ENCODE data around the gene MICAL3.

The MICAL3 gene

GRCh38 chr22:17824457-17824856 is 199.9 kb downstream of the MICAL3 start:
- TF ChIP-seq POLR2AphosphoS5 (IDR thresholded peaks at IDR 0.05; ENCODE audit: low read depth, low read length) (no peak), REST (IDR thresholded peaks at IDR 0.05; ENCODE audit: insufficient read depth in 1 of 2, low read depth in 2 of 2, low read length in 2 of 2) (no peak), TAF1 (IDR thresholded peaks at IDR 0.05; ENCODE audit: borderline replicate concordance, insufficient read depth, low read length) (no peak), SIN3A (IDR thresholded peaks at IDR 0.05; ENCODE audit: borderline replicate concordance, insufficient read depth, low read length) (no peak), FOXP2 (optimal IDR thresholded peaks at IDR 0.05; ENCODE audit: borderline replicate concordance, extremely low read depth, extremely low read length, insufficient read depth) (no peak)

GRCh38 chr22:17823964-17824363 is 200.4 kb downstream of the MICAL3 start:
- TF ChIP-seq REST (IDR thresholded peaks at IDR 0.05; ENCODE audit: insufficient read depth in 1 of 2, low read depth in 2 of 2, low read length in 2 of 2) (no peak), SIN3A (IDR thresholded peaks at IDR 0.05; ENCODE audit: borderline replicate concordance, insufficient read depth, low read length) (no peak), TAF1 (IDR thresholded peaks at IDR 0.05; ENCODE audit: borderline replicate concordance, insufficient read depth, low read length) (no peak), FOXP2 (optimal IDR thresholded peaks at IDR 0.05; ENCODE audit: borderline replicate concordance, extremely low read depth, extremely low read length, insufficient read depth) (no peak), POLR2AphosphoS5 (IDR thresholded peaks at IDR 0.05; ENCODE audit: low read depth, low read length) (no peak)

GRCh38 chr22:17823226-17823625 is 201.1 kb downstream of the MICAL3 start:
- TF ChIP-seq FOXP2 (optimal IDR thresholded peaks at IDR 0.05; ENCODE audit: borderline replicate concordance, extremely low read depth, extremely low read length, insufficient read depth) (no peak), POLR2AphosphoS5 (IDR thresholded peaks at IDR 0.05; ENCODE audit: low read depth, low read length) (no peak), SIN3A (IDR thresholded peaks at IDR 0.05; ENCODE audit: borderline replicate concordance, insufficient read depth, low read length) (no peak), REST (IDR thresholded peaks at IDR 0.05; ENCODE audit: insufficient read depth in 1 of 2, low read depth in 2 of 2, low read length in 2 of 2) (no peak), TAF1 (IDR thresholded peaks at IDR 0.05; ENCODE audit: borderline replicate concordance, insufficient read depth, low read length) (no peak)

- TF ChIP-seq FOXP2 (optimal IDR thresholded peaks at IDR 0.05; ENCODE audit: borderline replicate concordance, extremely low read depth, extremely low read length, insufficient read depth) (no peak), POLR2AphosphoS5 (IDR thresholded peaks at IDR 0.05; ENCODE audit: low read depth, low read length) (no peak), SIN3A (IDR thresholded peaks at IDR 0.05; ENCODE audit: borderline replicate concordance, insufficient read depth, low read length) (no peak), REST (IDR thresholded peaks at IDR 0.05; ENCODE audit: insufficient read depth in 1 of 2, low read depth in 2 of 2, low read length in 2 of 2) (no peak), TAF1 (IDR thresholded peaks at IDR 0.05; ENCODE audit: borderline replicate concordance, insufficient read depth, low read length) (no peak)
Measured at GRCh38 chr22:17822087-17822486, 202.3 kb downstream of the MICAL3 start.

Measured in PFSK-1 (cell line).